ENCODE measurements around the gene METTL1. TPM values are rescaled to one million over a fixed set of nuclear protein-coding genes. Genes with fewer than 3 reads are reported as not detected.
"Not testable (repeated sequence)": the region's sequence is repeated elsewhere in the genome, so short reads cannot be mapped to it uniquely, and the experiment has no call there.

Gene METTL1
- total RNA-seq: 9.9 and 13.6 TPM in 2 replicates
- 38.4 TPM for polyA plus RNA-seq (2012)

DNA sequence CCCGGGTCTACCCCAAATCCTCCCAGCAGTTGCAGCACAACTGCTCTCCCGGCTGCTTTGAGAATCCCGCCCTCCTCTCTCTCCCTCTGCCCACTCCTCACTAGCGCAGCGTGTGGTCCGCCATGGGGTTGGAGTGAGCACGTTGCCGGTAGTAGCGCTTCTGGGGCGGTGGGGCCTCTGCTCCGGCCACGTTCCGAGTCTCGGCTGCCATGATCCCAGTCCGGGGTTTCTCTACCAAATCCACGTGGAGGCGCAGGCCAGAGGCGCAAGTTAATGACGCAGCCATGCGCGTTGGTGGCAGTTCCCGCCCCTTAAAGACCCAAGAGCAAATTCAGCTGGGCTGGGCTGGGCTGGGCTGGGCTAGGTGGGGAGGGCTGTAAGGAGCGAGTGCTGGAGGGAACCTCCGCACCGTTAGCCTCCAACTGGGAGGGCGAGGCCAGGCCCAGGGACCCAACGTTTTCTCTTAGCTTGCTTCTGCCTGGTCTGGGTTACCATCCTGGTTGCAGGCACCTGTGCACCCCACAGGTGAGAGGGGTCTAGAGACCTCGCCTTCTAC, at the start of gene METTL1:
METTL1 (minus strand) TSS at position 233 of the 556 bp plus-strand sequence; CDS start at position 211, 22 bp downstream.
- peak; percentile 97 for DNase-seq (ENCODE audit: low read depth)

DNA sequence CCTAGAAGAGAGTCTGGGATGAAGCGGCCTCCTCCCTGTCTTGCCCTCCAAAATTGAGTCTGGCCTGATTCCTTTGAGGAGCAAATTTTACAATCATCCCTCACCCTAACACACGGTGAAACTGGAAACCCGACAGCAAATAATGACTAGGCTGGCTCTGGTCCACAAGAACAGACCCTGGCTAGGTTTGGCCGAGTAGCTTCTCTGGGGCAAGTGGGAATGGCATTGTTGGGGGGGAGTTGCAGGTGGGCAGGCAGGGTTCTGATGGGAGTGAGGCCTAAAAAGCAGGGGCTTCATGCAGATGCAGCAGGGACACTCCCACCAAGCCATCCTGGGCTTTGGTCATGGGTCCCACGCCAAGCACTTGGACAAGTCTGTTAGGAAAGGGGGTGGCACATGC, 49.1 kb upstream of the METTL1 start:
- DNase-seq (ENCODE audit: low read depth): not testable (repeated sequence)

DNA sequence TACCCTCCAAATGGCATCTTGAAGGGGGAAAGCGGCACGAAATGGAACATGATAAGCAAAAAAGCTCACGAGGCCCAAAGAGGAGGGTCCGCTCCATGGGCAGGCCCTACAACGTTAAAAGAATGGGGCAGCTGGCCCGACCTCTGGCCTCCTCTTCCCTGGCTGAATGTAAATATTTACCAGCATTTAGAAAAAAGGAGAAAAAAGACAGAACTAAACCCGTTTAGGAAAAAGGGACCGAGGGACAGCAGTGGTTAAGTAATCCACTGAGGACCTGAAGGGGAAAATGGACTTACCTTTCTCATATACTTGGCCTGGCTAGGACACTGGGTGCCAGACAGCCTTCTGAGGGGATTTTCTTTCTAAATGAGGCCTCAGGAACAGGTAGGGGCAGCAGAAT, 48.2 kb upstream of the METTL1 start:
- not testable (repeated sequence) for DNase-seq (ENCODE audit: low read depth)

DNA sequence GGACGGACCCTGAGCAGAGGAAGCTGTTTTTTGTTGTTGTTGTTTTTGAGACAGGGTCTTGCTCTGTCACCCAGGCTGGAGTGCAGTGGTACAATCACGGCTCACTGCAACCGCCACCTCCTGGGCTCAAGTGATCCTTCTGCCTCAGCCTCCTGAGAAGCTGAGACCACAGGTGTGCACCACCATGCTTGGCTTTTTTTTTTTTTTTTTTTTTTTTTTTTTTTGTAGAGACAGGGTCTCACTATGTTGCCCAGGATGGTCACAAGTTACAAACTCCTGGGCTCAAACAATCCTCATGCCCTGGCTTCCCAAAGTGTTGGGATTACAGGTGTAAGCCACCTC, 46.1 kb upstream of the METTL1 start:
- DNase-seq (ENCODE audit: low read depth): not testable (repeated sequence)

DNA sequence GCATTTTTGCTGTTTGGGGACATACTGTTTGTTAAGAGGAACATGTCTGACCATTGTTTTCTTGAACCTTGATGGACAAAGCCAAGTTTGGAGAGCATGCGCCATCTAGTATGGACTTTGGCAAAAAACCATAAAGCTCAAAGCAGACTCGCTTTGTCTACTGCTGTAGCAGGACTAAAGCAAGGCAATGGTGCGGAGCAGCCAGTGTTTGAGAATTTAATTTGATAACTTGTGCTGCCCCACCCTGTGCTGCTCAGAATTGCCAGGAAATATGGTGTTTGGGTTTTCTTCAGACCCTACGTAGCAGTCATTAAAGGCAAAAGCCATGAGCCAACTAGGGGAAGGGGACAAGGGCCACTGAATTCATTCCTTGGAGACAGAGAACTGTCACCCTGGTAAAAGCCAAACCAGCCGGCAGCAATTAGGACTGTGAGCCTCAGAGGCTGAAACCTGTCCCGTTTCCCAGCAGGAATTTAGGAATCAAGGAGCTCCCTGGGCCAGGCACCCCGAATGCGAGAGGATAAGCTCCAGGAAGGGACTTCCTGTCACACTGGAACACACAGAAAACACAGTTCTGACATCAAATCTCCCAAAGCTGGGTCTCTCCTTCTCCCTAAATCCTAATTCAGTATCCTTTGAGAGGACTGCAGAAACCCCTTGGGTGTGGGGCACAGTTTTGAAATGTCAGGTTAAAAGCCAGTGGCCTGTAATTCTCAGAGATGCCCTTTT, 45.5 kb upstream of the METTL1 start:
- DNase-seq (ENCODE audit: low read depth): no peak

DNA sequence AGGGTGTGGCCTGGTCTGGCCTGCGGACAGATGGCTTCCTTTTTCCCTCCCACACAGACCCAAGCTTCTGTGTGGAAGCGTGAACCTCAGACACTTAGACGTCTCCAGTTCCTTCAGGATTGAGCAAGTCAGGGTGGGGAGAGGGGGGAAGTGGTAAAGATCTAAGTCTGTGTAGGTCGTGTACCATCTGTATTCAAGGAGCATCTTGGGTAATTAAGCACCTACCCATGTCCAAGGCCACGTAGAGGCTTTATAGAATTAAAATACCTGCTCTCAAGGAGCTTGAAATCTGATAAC, 44.9 kb upstream of the METTL1 start:
- peak; percentile 37 for DNase-seq (ENCODE audit: low read depth)

DNA sequence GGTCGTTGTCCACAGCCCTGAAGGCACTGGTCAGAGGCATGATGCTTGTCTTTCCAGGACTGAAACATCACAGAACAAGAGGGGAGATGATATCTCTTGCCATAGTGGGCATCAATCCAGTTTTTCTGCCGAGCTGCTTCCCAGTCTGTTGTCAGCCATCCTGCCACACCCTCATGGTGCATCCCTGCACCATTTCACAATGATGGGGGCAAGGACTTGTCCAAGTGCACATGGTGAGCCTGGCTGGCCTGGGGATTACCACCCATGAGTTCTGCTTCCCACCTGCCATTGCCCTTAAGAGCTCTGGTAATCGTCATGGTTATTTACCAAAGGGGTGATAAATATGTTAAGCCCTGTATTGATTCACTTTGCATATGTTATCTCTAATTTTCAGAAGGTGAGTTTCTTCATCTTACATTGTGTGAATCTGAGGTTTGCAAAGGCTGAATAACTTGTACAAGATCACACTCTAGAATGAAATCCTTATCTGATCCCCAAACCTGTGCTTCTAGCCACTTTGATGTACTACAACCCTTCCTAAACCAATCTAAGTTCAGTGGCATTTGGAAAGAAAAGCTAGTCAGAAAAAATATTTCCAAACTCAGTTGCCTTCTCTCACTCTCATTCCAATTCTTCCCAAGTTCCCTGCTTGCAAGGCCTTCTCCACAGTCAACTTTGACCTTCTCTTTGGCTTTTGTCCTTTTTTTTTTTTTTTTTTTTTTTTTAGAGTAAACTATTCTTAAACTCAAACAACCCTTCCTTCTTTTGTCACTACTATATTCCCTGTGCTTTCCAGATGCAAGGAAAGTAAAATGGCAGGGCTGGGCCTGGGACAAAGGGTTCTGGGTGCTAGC, 44.3 kb upstream of the METTL1 start:
- no peak for DNase-seq (ENCODE audit: low read depth)

DNA sequence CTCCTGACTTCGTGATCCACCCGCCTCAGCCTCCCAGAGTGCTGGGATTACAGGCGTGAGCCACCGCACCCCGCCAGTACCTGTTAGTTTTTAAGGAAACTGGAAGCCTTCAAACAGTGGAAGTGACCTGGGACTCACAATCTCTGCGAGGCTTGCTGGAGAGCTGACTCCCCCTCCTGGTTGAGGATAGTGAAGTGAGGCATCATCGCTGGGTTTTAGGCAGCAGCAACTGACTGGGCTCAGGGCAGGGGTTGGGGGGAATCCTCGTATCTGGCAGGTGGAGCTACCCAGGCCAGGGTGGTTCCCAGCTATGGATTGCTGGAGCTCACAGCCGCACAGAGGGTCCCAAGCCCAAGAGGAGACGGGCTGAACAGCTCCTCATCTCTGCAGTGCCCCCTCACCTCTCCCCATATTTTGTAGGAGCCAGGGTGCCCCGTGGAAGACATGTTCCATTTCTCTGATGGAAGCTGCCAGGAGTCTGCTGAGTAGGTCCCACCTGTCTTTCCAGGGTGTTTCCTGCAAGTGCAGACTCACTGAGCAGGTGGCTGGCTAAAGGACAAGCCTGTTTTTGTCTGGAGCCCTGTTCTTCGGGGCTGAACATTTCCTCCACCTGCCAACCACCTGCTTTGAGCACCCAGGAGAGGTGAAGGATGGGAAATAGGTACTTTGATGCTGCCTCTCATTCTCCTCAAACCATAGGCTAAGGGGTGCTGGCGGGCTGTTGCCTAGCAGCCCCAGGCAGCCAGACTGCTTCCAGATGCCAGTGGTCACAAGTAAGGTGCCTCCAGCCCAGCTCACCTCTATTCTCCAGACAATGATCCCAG, 43.5 kb upstream of the METTL1 start:
- DNase-seq (ENCODE audit: low read depth): no peak

DNA sequence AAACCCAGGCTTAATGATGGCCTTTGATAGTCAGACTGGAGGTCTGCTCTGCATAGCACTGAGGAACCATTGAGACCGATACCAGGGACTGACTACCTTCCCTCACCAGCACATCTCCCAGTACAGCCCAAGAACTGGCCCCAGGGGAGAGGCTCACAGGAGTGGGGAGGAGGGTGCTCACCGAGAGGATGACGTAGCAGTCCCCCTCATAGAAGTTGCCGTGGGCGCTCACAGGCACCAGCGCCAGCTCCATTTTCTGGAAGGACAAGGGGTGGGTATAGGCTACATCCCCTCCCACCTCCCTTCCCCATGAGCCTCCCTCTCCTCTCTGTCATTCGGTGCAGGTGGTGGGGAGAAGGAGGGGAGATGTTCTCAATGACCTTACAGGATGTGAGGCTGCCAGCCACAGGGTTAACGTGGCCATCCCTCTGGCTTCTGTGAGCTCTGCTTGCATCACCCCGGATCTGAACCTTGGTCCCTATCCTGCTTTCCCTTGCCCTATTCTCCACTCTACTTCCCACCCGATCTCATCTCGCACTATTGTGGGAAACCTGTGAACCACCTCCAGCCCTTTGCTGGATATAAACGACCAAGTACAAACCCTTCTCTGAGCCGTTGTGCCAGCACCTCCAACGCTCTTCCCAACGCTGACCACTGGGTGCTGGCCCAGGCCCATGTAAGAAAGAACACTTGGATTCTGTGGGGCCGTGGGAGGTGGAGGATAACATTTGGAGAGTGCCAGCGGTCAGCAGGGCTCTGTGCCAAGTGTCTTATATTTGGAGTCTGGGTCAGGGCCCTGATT, 42.3 kb upstream of the METTL1 start:
- DNase-seq (ENCODE audit: low read depth): peak; percentile 75

DNA sequence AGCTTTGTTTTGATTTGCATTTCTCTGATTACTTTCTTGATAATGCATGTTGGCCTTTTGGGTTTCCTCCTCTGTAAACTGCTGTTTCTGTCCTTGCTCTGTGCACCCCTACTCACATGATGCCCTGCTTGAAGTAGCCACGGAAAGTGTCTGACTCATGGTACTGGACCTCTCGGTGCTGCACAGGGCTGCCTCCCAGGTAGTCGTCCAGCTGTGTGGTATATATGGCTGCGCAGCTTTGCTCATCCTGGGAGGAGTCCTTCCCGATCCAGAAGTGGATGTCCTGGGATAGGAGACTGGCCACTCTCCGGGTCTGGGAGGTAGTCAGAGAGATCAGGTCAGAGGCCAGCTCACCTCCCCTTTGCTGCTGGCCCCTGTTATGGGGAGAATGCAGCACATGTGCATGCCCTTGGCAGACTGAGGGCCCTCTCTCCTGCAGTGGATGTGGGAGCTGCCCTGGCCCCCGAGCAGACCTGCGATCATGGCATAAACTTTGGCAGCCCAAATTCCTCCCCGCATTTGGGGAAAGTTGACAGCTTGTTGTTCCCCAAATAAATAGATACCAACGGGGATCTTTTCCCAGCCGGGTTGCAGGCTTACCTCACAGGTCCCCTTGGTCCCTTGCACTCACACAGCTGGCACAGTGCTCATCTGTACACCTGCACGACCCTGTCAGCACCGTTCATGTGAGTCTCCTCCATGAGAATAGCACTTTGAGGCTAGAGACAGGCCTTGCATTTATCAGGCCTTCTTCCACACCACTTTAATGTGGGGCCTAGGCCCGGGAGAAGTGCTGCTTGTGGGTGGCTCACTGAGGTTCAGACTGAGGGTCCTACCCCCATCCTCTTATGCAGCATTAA, 41.4 kb upstream of the METTL1 start:
- no peak for DNase-seq (ENCODE audit: low read depth)

DNA sequence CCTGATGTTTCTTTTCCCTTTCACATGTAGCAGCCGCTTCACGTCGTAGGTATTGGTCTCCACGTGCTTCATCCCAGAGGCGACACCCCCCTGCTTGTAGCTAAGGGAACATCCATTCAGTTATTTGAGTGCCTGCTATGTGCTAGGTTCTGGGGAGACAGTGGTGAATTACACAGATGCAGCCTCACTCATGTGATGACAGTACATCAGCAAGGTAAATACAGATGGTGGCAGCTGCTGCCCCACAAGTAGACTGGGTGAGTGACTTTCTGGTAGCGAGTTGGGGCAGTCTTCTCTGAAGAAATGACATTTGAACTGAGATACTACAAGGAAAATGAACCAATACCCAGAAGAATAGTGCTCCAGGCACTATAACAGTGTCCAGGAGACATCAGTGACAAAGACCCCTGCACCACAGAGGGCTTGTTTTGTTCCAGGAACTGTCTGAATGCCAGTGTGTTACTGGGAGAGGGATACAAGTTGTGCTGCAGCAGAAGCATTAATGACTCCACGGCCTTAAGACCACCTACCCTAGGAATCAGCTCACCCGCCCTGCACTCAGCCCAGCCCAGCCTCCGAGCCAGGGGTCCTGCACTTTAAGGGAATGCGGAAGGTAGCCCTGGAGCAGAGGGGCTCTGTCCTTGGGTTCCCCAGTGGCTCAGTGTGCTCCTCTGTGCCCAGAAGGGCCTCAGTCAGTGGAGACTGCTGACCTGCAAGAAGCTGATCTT, 39.3 kb upstream of the METTL1 start:
- no peak for DNase-seq (ENCODE audit: low read depth)

DNA sequence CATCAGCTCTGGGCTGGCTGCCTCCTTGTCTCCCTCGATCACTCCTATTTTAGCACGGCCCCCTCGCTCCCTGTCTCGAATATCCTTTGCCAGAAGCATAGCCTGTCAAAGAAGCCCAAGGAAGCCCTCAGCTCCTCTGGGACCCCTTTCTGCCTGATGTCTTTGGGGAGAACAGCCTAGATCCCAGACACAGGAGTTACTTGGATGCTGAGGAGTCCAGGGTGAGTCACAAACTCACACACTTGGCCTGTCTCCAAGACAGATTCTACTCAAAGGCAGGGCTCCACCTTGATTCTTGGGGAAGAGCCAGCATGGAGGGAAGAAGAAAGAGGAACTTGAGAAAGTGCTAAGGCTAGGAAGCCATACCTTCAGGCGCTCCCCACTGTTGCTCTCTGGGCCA, 38.5 kb upstream of the METTL1 start:
- DNase-seq (ENCODE audit: low read depth): no peak

DNA sequence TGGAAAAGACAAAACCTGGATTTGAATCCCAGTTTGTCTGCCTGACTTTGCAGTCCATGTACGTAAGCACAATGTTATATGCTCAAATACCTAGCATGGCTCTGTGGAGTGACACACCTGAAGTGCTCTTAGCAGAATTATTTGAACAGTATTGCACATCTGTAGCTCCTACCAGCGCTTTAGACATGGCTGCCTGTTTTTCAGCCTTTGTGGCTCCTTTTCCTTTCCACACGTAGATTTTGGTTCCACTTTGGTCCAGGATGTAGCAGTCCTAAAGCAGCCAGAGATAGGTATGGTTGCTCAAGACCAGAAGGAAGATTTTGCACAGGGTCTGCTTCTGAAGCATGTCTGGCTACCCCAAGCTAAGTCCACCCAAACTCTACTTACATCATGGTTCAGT, 37.5 kb upstream of the METTL1 start:
- DNase-seq (ENCODE audit: low read depth): no peak

DNA sequence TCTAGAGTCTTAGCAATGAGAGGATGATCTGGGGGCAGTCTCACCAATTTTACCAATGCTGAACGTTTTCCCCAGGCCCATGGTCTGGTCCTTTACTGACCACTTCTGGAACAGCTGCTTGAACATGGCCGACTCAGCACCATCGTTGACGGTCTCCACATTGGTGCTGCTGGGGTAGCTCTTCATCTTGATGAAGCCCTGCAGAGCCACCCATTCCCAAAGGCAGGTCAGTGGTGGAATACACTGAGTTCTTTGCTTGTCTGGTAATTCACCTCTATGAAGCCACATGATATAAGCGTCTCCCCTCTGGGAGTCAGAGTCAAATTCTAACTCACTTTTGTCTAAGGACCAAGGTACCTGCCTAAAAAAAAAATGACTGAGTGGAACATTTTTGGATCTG, 36.4 kb upstream of the METTL1 start:
- DNase-seq (ENCODE audit: low read depth): no peak

DNA sequence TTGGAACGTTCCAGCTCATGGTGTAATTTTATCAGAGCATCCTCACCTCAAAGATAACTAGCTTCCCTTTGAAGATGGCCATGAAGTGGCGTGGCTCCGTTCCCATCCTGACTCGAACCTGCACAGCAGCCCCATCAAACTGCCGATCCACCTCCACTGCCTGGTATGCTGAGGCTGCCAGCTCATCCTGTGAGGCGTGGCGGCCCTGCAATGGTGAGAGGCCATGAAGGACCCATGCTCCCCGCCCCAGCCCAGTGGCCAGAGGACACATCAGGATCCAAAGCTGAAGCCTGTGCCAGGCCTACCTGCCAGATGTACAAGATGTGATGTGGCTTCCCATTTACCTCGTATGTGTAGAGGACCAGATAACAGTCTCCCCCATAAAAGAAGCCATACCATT, 35.4 kb upstream of the METTL1 start:
- DNase-seq (ENCODE audit: low read depth): no peak

DNA sequence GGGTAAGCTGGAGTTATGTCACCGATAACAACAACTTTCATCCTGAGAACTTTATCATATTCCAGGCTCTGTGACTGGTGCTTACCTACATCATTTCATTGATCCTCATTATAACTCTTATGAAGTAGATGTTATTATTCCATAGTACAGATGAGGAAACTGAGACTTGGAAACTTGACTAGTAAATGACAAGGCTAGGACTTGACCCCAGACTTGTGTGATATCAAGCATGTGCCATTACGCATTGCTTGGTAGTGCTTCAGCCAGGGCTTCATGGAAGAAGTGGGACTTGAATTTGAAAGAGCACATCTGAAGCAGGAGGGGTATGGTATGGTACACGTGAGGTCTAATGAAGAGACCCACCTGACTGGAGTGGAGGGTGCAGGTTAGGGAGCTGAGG, 34.8 kb upstream of the METTL1 start:
- no peak for DNase-seq (ENCODE audit: low read depth)

DNA sequence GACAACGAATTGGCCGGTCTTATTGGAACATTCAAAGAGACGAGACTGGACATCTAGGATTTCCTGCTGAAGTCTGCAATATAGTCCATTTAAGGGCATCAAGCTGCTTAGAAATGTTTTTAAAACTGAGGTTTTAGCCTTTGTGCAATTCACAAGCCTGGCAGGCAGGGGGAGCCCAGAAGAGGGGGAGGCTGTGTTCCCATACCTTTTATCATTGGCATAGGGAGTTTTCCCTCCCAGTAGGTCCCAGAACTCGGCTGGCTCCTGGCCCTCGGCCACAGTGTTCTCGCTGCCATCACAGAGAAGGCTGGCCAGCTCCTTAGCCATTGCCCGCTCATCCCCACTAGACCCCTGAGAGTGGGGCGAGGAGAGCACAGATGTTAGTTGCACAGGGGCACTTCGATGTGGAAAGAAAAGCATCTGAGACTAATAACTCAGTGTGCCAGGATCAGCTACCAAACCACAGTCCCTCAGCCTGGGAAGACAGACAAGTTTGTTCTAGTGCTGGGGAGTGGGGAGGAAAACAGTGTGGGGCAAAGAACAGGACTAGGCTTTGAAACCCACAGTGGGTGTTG, 31.5 kb upstream of the METTL1 start:
- peak; percentile 32 for DNase-seq (ENCODE audit: low read depth)

DNA sequence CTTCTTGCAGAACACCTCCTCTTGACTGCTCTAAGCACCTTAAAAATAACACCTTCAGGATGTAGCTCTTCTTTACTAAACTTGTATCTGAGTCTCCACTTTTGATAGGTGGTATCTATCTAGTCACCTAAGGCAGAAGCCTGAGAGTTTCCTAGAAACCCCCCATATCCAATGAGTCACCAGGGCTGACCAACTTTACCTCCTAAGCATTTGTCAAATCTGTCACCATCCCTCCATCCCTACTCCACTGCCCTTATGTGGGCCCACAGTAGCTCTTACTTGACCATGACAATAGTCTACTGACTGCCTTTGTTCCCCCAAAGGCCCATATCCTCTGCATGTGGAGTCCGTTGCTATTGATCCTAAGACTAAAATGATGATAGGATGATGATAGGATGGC, 30.7 kb upstream of the METTL1 start:
- DNase-seq (ENCODE audit: low read depth): no peak

DNA sequence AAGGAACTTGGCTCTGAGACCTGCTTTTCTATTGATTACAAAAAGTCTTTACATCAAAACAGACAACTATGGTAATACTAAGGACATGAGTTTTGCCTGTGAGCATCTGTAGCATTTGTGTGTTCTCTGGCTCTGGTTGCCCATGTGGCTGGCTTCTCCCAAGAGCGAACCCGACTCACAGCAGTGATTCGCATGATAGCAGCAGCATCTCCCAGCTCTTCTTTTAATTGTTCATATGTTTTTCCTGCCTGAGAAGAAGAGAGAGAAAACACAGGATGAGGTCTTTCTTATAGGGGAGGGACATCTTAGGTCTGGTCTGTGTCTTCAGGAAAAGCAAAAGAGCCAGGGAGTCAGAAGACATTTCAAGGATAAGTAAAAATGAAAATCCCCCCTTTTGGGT, 29.1 kb upstream of the METTL1 start:
- DNase-seq (ENCODE audit: low read depth): no peak
